NCI-H2196 (cell line): ENCODE results near the gene AAK1.

ENCODE experiments used
- DNase-seq: peaks from one replicate; lab custom pipeline; 2025; ENCODE audit not compliant: unreplicated experiment; lab: John Stamatoyannopoulos, UW

Gene AAK1

DNA sequence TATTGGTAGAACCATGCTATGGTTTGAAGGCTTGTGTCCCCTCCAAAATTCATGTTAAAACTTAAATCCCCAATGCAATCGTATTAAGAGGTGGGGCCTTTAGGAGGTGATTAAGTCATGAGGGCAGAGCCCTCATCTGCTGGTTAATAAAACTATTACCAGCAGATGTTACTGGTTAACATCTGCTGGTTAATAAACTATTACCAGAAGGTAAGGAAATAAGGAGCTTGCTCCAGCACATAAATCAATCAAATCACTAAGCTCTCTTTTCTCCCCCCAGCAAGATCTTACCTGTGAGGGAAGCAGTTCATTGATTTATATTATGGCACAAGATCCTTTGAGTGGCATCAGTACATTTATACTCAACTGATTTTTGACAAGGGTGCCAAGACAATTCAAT lies 96.9 kb downstream of the AAK1 start:
- DNase-seq: no peak

DNA sequence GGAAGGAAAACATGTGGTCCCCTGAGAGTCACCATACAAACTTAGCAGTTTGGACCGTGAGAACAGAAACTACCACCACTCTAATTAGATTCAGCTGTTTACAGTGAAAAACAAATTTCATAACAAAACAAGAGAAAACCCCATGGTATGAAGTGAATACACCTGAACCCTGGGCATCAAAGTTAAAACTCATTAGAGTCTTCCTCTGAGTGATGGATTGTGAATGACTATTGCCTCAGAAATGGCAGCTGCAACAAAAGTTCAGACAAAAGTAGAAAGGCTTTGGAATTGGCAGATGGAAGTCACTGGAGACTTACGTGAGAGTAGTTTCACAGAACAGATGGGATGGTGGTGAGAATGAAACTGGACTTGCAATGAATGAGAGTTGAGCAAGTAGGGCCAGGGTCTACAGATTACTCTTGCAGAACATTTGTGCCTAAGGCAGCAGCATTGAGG lies 98.0 kb downstream of the AAK1 start:
- no peak for DNase-seq

DNA sequence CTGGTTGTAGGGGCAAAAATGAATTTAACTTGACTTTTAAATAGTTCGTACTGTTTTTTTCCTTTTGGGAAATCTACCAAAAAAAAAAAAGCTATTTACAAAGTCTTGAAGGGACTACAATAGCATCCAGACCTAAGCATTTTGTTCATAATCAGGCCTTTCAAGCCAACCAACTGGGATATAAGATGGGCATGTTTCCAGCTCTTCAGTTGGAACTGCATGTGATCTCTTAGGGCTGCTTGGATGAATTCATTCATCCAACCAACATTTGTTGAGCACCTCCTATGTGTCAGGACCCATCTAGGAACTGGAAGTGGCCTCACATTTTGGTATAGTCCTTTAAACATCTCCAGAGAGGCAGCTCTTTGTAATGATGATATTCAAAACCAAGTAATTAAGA lies 98.6 kb downstream of the AAK1 start:
- no peak for DNase-seq

DNA sequence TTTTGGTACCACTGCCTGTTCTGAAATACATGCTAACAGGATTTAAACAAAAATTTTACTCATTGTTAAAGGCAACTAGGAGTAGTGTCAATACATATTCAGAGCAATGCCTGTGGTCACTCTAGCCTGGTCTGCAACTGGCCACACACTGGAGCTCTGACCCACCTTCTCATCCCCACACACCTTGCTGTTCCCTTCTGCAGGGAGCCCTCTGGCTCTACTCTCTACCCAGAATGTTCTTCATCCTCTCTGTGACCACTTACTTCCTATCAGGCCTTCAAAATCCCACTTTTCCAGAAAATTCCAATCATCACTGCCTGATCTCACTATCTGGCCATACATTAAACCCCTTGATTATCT lies 104.0 kb downstream of the AAK1 start:
- no peak for DNase-seq

DNA sequence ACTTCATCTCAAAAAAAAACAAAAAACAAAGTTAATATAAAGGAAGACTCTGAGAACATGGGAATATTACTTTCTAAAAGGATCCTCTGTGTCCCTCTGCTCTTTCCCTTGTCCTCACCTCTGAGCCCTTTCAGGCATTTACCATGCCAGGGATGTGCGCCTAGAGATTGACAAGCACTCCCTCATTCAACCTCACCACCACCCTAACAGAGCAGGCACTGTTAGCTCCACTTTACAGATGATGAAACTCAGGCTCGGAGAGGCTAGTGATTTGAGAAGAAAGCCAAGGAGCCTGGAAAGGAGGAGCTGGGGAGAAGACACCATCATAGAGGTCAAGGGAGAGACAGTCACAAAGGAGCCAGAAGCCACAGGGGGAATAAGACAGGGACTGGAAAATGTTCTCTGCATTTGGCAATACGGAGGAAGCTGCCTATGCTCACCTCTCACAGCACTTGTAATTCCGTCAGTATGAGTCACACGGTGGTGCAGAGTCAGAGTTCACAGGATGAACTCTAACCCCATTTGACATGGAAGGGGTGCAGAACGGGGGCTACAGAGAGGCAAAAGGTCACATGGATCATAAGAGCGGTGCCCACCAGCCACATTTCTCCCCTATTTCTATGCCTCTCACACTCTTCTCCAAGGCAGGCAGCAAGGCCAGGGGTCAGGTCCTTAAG lies 104.5 kb downstream of the AAK1 start:
- DNase-seq: no peak

DNA sequence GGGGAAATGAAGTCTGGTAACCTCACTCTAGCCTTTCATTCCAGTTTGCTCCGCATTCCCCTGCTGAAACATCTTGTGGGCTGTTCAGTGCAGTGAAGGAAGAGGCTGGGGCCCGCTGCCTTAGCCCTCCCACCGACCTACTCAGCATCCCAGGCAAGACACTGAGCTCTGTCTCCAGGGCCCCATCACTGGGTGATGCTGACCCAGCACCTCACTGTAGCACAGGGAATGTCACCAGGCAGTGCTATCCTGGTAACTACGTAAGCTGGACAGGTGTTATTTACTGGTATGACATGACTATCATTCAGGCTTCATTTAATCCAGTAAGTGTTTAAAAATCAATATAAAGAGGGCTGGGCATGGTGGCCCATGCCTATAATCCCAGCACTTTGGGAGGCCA lies 105.3 kb downstream of the AAK1 start:
- DNase-seq: no peak

DNA sequence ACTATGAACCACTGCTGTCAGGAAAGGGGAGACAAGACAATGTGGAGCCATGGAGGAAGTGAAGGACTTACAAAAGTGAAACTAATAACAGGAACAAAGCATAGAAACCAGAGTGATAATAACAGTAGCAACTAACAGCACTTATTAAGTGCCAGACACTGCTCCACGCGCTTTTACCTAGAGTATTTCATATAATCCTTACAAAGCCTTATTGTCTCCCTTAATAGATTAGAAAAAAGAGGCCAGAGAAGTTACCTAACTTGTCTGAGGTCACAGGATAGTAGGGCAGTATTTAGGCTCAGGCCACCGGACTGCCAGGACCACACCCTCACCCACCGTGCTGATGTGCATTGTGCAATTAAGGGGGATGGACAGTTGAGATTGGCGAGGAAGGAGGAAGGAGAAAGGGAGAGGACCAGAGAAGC lies 107.7 kb downstream of the AAK1 start:
- no peak for DNase-seq

DNA sequence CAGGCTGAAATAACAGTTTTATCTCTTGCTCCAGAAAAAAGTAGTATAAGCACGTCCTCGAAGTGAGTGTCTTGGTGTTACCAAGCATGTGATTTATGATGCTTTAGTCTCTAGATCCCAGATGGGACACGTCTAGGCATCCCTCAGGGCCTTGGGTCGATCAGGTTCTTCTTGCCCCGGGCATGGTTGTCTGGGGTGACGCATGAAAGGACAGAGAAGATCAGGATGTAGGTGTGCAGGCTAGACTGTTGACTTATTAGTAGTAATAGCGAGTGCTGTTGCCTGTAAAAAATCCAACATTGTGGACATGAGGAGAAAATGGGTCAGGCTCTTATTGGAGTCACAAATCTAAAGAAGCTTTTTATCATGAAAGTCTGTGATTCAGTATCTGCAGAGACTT lies 112.4 kb downstream of the AAK1 start:
- no peak for DNase-seq

DNA sequence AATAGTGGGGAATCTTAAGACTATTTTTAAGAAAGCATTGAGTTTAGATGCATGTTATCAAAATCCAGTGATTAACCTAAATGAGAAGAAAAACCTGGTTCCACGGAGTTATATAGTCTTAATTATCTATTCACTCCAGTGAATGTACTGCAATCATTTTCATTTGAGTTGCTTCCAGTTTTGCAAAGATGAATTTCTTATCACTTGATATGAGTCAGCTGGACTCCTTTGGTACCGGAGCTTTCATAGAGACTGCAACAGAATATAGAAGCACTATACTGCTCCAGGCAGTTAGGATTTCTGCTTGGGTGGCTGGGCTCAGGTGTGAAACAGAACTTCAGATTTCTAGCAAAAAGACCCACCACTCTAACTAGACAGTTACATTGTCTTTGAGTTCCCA lies 114.1 kb downstream of the AAK1 start:
- DNase-seq: no peak

DNA sequence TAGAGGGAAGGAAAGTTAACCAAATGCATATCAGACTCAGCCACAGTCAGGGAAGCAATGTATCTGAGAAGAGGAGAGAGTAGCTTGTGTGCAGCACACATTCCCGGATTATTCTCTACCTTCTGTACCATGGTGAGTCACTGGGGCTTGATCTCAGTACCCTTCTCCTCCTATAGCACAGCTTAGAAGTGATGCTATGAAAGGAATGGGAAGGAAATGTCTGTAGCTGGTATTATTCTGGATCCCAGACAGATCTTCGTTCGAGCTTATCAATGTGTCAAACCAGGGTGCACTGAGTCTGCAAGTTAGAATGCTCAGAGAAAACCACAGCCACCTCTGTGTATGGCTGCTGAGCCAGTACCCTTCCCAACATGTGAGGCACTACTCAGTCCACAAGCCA lies 118.3 kb downstream of the AAK1 start:
- DNase-seq: no peak

DNA sequence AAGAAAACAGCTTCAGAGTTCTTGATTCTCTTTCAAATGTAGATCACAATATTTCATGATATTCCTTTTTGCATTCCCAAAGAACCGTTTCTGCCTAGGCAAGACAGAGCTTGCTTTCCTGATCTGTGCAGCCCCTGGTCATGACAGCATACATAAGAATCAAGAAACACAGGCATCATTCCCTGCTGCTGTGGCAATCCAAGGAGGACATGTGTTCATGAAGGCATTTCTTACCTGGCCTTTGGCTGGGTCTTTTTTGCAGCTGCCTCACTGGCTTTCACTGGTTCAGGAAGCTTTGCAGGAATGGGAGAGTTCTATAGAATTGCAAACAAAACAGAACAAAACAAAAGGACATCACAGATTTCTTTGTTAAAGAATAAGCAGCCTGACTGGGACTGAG lies 118.7 kb downstream of the AAK1 start:
- DNase-seq: no peak

DNA sequence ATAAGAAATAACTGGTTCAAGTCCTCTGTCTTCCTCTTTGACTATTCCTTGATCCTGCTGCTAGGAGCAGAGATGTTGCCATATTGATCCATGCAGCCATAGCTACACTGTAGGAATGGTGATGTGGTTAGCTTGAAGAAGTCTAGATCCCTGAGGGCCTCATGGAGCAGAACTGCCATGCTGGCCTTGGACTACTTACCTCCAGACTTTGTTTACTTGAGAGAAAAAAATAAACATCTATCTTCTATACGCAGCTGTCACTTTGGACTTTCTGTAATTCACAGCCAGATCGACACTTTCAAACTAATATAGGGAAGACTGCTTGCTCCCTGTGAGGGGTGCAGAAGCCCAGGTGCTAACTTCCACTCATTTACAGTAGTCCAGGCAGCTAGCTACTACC lies 121.8 kb downstream of the AAK1 start:
- DNase-seq: no peak

DNA sequence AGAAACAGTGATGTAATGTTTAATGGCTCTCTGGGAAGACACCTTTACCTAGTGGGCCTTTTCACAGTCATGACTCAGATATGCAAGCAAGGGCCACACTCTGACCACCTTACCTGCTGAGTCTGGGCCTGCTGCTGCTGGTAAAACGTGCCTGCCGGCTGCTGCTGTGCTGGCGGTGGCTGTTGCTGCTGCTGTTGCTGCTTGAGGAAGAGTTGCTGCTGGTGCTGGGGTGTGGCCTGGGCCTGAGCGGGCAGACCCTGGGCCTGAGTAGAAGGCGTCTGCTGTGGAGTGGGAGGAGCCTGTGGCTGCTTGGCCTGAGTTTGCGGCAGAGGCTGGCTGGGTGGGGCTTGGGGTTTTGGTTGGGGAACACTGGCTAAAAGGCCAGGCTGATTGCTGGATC lies 124.7 kb downstream of the AAK1 start:
- DNase-seq: no peak

DNA sequence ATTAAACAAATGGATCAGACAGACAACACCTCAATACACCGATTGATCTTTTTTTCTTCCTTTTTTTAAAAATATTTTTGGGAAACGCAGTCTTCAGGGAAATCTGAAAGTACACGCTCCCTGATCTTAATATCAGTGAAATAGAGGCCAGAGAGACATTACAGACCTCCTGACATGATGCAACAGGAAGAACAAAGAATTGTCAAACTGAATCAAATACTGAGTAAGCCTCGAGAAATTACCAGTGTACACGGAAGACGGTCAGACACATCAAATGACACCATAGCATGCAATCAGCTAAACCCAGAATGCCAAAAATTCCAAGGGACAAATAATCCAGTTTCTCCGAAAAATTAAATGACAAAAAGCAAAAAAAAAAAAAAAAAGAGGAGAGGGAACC lies 126.1 kb downstream of the AAK1 start:
- DNase-seq: no peak

DNA sequence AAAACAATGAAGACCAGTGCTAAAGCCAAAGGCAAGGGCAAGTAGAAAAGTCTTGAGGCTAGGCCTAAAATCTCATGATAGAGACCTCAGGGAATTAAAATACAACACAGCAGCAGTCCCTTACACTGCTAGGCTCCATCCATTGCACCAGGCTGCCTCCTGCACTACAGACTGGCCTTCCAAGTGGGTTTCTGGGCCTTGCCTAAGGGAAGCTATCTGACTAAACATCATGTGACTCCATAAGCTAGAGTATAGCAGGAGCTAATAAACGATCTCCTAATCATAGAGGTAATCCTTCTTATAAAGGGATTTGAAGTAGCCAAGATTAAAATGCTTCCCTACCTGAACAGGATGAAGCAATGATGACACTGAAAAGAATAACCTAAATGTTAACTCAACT lies 128.7 kb downstream of the AAK1 start:
- no peak for DNase-seq

DNA sequence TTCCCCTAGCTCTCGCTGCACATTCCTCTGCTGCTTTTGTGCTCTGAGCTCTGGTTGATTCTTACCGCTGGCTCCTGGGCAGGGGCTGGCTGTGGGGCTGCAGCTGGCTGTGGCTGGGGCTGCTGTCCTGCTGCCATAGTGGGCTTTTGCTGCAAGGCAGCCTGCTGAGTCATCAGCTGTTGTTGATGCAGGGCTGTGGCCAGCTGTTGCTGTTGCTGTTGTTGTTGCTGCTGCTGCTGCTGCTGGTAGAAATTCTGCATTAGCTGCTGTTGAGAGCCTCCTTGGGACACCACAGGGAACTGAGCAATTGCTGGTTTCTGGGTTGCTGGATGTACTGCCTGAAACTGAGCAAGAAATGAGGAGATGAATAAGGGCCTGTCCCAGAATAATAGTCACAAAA lies 129.1 kb downstream of the AAK1 start:
- no peak for DNase-seq

DNA sequence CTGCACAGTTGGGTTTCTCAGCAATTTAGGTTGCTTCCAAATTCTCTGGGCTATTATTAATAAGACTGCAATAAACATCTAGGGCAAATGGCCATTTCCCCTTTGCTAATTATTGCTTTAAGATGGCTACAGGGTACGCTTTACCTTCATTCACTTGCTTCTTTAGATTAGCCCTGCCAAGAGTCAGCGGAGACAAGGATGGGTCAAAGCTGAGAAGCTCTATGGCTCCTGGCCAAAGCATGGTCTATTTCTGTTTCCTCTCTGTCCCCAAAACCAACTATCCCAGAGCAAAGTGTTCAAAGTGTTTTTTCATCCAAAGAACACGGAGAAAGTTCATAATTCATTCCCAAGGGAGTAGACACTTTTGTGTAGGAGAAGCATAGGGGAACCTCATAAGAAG lies 131.1 kb downstream of the AAK1 start:
- DNase-seq: no peak

DNA sequence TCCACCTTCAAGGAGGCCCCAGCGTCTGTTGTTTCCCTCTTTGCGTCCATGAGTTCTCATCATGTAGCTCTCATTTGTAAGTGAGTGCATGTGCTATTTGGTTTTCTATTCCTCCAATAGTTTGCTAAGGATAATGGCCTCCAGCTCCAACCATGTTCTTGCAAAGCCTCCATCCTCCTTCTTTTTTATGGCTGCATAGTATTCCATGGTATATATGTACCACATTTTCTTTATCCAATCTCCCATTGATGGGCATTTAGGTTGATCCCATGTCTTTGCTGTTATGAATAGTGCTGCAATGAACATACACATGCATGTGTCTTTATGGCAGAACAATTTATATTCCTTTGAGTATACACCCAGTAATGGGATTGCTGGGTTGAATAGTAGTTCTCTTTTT lies 133.3 kb downstream of the AAK1 start:
- DNase-seq: no peak

DNA sequence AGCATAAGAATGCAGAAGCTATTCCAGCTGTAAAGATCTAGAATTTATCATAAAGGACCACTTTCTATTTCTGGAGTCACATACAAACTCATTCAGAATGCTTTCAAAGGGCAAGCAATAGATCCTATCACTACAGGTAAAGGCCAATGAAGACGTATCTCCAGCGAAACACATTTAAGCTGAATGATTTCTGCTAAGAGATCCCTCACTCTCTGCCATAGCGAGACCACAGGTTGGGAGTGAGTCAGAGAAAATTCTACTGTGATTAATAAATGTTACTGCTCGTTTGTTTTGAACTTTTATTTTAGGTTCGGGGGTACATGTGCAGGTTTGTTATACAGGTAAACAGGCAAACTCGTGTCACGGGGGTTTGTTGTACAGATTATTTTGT lies 133.8 kb downstream of the AAK1 start:
- DNase-seq: no peak

DNA sequence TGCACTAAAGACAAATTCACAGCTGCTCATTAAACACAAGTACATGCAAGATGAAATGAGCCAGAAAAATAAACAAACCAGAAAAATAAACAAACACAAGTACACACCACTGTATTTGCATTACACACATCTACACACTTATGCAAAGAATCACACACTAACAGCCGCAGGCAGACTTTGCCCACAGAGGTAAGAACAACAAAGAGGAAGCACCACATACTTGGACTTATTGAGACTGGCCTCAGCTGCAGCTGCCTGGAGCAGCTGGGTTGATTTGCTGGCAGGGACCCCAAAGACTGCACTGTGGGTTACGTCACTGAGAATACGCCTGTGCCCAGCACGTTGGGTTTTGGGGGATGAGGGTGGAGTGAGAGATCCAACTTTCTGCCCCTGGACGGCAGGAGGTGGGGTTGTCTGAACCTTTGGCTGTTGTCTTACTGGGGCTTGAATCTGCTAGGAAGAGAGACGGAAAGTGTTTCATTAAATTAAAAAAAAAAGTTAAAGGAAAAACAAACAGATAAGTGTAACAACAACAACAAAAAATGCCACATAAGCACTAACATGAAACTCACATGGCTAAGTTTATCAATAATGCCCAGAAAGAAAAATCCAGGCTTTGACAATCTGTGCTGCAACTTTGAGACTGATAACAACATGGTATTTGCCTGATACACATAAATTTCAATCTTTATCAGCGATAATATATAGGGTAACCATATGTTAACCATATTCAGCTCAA lies 134.4 kb downstream of the AAK1 start:
- no peak for DNase-seq

DNA sequence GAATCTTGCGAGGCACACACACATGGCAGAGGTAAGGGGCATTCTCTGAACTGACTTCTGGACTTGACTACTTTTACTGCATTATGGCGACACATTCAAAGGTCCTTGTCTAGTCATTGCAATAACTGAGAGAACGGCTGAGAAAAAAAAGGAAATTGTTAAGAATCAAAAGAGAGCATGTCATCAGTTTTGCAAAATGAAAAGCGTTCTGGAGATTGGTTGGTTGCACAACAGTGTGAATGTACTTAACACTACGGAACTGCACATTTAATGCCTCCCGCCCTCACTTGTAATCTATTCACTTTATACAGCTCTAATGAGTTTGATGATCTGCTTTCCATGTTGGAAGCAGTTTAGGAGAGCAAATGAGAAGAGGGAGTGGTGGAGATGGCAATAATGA lies 137.8 kb downstream of the AAK1 start:
- no peak for DNase-seq

DNA sequence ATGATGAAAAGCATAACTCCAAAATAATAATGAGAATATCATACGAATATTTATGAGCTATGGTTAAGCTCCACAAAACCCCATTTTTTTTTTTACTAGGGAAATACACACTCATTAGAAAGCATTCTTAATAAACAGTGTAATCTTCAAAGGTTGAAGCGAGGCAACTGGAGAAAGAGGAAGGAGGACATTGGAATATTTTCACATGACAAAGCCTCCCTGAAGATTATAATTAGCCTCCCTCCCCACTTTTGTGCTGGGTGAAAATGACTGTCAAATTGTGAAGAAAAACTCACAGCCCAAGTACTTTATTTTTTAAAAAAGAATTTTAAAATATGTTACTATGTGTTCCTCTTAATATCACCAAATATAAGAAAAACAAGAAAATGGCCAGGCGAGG lies 142.2 kb downstream of the AAK1 start:
- no peak for DNase-seq

DNA sequence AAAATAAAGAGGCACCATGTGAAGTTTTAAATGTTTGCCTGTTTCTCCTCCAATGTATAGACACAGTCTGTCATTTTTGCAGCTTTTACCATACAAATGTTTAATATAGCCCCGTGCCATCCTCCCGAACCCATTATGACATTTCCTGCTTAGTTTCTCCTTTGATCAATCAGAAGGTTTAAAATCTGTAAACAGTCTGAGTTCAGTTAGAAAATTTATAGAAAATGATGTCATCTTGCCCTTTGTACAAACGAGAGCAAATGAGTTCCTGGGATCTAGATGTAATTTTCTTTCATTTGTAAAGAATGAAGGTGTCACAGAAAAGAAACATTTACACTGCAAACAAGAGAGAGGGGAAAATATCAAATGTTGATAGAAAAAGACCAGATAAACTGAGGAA lies 143.6 kb downstream of the AAK1 start:
- no peak for DNase-seq
